Lower lobe of right lung (tissue), 2 donors: Measurements from ENCODE around the gene KRT20. TPM values are rescaled to one million over a fixed set of nuclear protein-coding genes. Genes with fewer than 3 reads are reported as not detected.

Source experiments
- ATAC-seq, 2 donors: fragments of 200-7000 bp; cut with Tn5 transposase; one replicate each; pipeline ENCODE4 v1.9.1; 2020 to 2022; ENCODE audit warnings: mild to moderate bottlenecking in 2 of 2, moderate library complexity in 2 of 2
- DNase-seq: peaks from one replicate; pipeline ENCODE4 v3.0.0-alpha.2; 2020
- H3K27ac ChIP-seq: fragments of 200-600 bp; one replicate; pipeline ENCODE4 v1.8.0; 2022
- H3K27me3 ChIP-seq: fragments of 200-600 bp; one replicate; pipeline ENCODE4 v1.8.0; 2022; ENCODE audit warnings: low read depth
- H3K36me3 ChIP-seq: fragments of 200-600 bp; one replicate; pipeline ENCODE4 v1.8.0; 2022; ENCODE audit warnings: mild to moderate bottlenecking
- H3K4me1 ChIP-seq: fragments of 200-600 bp; one replicate; pipeline ENCODE4 v1.8.0; 2022
- H3K4me3 ChIP-seq: fragments of 200-600 bp; one replicate; pipeline ENCODE4 v1.8.0; 2022; ENCODE audit warnings: mild to moderate bottlenecking
- H3K9me3 ChIP-seq: fragments of 200-600 bp; one replicate; pipeline ENCODE4 v1.8.0; 2022
- CTCF ChIP-seq: fragments of 200-600 bp; IDR thresholded peaks from one replicate; pipeline ENCODE4 v1.8.0; 2022; ENCODE audit warnings: antibody characterized with exemption, mild to moderate bottlenecking
- intact Hi-C: fragments of 100-400 bp; cut with DNase I; formaldehyde crosslinking; loops from one replicate; pipeline ENCODE4 v1.11.0; 2022
- total RNA-seq: library from RNA; stranded (reverse); fragmentation: NEBNext Ultra II Directional; extraction: Animal tissue kit (Norgen Biotek cat#: 25700); gene quantifications from one replicate; pipeline ENCODE4 v1.2.1, GENCODE V29; 2021
- donor health status: DM: no; HTN: yes; CAD: no; lungs with severe emphysema.

KRT20 gene
- total RNA-seq, 1 donor from 2014 or later = not detected

DNA sequence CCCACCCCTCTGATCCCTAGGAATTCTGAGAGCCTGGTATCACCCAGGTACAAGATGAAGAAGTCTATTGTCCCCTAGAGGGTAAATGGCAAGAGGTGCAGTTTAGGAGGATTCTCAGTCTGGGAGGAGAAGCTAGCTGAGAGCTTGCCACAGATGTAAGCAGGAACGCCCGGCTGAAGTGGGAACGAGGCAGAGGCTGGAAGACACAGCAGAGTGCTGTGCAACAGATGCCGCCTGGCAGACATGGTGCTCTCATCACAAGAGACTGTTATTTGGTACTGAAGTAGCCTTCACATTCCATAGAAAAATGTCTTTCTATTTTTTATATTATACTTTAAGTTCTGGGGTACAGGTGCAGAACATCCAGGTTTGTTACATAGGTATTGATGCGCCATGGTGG is 20.3 kb upstream of the KRT20 start:
- Histone ChIP-seq H3K36me3 (no peaks in the 10 kb centered on the region), H3K27ac (no peak overlapping the region), H3K4me3 (no peak overlapping the region), H3K4me1 (peaks cover 10% of the 10 kb centered on the region), H3K9me3 (no peaks in the 10 kb centered on the region), H3K27me3 (no peaks in the 10 kb centered on the region)
- no peak for DNase-seq
- intact Hi-C loops = no loop called here
- ATAC-seq = no peak
- no peak for TF ChIP-seq CTCF

- Histone ChIP-seq H3K36me3 (no peaks in the 10 kb centered on the region), H3K4me1 (no peaks in the 10 kb centered on the region), H3K27ac (no peak overlapping the region), H3K9me3 (no peaks in the 10 kb centered on the region), H3K4me3 (no peak overlapping the region), H3K27me3 (peaks cover 4% of the 10 kb centered on the region)
- TF ChIP-seq CTCF = no peak
- intact Hi-C loops = no loop called here
- peak; percentile 46 to 82 for ATAC-seq
- no peak for DNase-seq
Measured at GRCh38 chr17:40903129-40903847, 18.2 kb upstream of the KRT20 start.

- ATAC-seq (no peak), DNase-seq (no peak)
- intact Hi-C loops = no loop called here
- no peaks in the 10 kb centered on the region for H3K4me1 ChIP-seq
- no peaks in the 10 kb centered on the region for H3K36me3 ChIP-seq
- H3K9me3 ChIP-seq = no peaks in the 10 kb centered on the region
- H3K4me3 ChIP-seq = no peak overlapping the region
- H3K27ac ChIP-seq = no peak overlapping the region
- H3K27me3 ChIP-seq = peaks cover 4% of the 10 kb centered on the region
- TF ChIP-seq CTCF = no peak
Measured at GRCh38 chr17:40902498-40902897, 17.5 kb upstream of the KRT20 start.

GRCh38 chr17:40901981-40902474 is 17.0 kb upstream of the KRT20 start:
- no peak overlapping the region for H3K4me3 ChIP-seq
- H3K4me1 ChIP-seq = no peaks in the 10 kb centered on the region
- intact Hi-C loops = no loop called here
- no peaks in the 10 kb centered on the region for H3K36me3 ChIP-seq
- H3K27ac ChIP-seq = no peak overlapping the region
- H3K9me3 ChIP-seq = no peaks in the 10 kb centered on the region
- peaks cover 4% of the 10 kb centered on the region for H3K27me3 ChIP-seq
- no peak for DNase-seq
- no peak for TF ChIP-seq CTCF
- no peak for ATAC-seq

- Histone ChIP-seq H3K27me3 (peaks cover 4% of the 10 kb centered on the region), H3K9me3 (no peaks in the 10 kb centered on the region), H3K4me3 (no peak overlapping the region), H3K36me3 (no peaks in the 10 kb centered on the region), H3K27ac (no peak overlapping the region), H3K4me1 (no peaks in the 10 kb centered on the region)
- intact Hi-C loops = no loop called here
- no peak for DNase-seq
- TF ChIP-seq CTCF = no peak
- ATAC-seq = no peak
Measured at GRCh38 chr17:40900809-40901356, 15.8 kb upstream of the KRT20 start.
